GM18511 (cell line): ENCODE data around the gene ATXN10.

Experiments used
- ATAC-seq: cut with Tn5 transposase; IDR thresholded peaks from one replicate; pipeline ENCODE4 v1.9.1; 2021; ENCODE audit warnings: mild to moderate bottlenecking, moderate library complexity; ENCODE audit not compliant: unreplicated experiment

Gene ATXN10

GRCh38 chr22:45888221-45889092 is 216.8 kb downstream of the ATXN10 start:
- ATAC-seq, result no peak

- ATAC-seq, result no peak
Observed at GRCh38 chr22:45889093-45889538, 217.5 kb downstream of the ATXN10 start.

GRCh38 chr22:45889539-45890350 is 218.1 kb downstream of the ATXN10 start:
- no peak for ATAC-seq

GRCh38 chr22:45890351-45890635 is 218.7 kb downstream of the ATXN10 start:
- no peak for ATAC-seq

- no peak for ATAC-seq
Observed at GRCh38 chr22:45891021-45891421, 219.4 kb downstream of the ATXN10 start.

GRCh38 chr22:45891471-45891995 is 219.9 kb downstream of the ATXN10 start:
- ATAC-seq, result no peak

GRCh38 chr22:45891996-45892621 is 220.5 kb downstream of the ATXN10 start:
- no peak for ATAC-seq

GRCh38 chr22:45892681-45893461 is 221.2 kb downstream of the ATXN10 start:
- ATAC-seq, result no peak

GRCh38 chr22:45893516-45893915 is 221.9 kb downstream of the ATXN10 start:
- ATAC-seq, result no peak
